Coronary artery (tissue), 2 donors: ENCODE data around the gene INPP5A.
A peak's percentile ranks its signal among the peaks of the same experiment; 100 is the strongest.

ENCODE experiments used
- DNase-seq: peaks from one replicate; pipeline ENCODE4 v3.0.0-alpha.2; 2017; ENCODE audit warnings: low spot score
- H3K27ac ChIP-seq, 2 donors: fragments of 200-600 bp; sonication (generic); one replicate each; pipeline ENCODE4 v1.5.1; 2016 to 2019
- H3K4me3 ChIP-seq: fragments of 200-600 bp; sonication (generic); 2 replicates; pipeline ENCODE4 v1.5.1; 2016; ENCODE audit warnings: mild to moderate bottlenecking, moderate library complexity
- TF ChIP-seq, protein P1 (sequence below): fragments of 200-600 bp; sonication (generic); IDR thresholded peaks from one replicate; pipeline ENCODE4 v1.5.1; 2019; ENCODE audit warnings: antibody characterized with exemption

INPP5A gene

DNA sequence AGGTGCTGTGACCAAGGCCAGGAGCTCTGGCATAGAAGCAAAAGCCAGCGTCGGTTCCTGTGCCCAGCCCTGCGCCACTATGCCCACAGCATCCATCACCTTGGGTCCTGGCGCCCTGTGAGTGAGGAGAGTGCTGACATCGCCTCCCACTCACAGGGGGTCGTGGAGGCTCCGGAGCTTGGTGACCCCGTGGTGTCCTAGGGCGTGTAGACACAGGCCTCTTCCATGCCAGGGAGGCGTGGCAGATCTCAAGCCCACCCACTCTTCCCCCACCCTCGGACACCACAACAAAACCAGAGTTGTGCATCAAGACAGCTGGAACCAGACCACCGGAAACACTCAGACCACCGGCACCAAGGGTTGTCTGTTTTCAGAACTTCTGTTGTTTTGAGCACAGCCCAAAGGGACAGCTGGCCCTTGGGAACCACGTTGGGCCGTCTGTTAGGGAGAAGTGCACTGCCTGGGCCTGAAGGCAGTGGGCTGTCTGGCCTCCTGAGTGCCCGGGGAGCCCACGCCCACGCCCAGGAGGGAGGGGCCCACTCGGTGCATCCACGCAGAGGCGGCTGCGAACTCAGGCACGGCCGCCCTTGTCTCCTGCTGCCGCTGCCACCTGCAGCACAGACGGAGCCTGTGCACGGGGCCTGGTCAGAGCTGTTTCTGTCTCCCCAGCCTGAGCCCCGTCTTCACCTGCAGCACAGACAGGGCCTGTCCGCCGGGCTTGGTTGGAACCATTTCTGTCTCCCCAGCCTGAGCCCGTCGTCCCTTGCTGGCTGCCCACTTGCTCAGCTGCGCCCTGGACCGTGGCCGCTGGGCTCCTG lies 106.3 kb downstream of the INPP5A start:
- H3K27ac ChIP-seq: no peak overlapping the region
- no peak overlapping the region for H3K4me3 ChIP-seq
- peak; percentile 64 for DNase-seq
- TF ChIP-seq, protein P1, sequence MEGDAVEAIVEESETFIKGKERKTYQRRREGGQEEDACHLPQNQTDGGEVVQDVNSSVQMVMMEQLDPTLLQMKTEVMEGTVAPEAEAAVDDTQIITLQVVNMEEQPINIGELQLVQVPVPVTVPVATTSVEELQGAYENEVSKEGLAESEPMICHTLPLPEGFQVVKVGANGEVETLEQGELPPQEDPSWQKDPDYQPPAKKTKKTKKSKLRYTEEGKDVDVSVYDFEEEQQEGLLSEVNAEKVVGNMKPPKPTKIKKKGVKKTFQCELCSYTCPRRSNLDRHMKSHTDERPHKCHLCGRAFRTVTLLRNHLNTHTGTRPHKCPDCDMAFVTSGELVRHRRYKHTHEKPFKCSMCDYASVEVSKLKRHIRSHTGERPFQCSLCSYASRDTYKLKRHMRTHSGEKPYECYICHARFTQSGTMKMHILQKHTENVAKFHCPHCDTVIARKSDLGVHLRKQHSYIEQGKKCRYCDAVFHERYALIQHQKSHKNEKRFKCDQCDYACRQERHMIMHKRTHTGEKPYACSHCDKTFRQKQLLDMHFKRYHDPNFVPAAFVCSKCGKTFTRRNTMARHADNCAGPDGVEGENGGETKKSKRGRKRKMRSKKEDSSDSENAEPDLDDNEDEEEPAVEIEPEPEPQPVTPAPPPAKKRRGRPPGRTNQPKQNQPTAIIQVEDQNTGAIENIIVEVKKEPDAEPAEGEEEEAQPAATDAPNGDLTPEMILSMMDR: no peak

DNA sequence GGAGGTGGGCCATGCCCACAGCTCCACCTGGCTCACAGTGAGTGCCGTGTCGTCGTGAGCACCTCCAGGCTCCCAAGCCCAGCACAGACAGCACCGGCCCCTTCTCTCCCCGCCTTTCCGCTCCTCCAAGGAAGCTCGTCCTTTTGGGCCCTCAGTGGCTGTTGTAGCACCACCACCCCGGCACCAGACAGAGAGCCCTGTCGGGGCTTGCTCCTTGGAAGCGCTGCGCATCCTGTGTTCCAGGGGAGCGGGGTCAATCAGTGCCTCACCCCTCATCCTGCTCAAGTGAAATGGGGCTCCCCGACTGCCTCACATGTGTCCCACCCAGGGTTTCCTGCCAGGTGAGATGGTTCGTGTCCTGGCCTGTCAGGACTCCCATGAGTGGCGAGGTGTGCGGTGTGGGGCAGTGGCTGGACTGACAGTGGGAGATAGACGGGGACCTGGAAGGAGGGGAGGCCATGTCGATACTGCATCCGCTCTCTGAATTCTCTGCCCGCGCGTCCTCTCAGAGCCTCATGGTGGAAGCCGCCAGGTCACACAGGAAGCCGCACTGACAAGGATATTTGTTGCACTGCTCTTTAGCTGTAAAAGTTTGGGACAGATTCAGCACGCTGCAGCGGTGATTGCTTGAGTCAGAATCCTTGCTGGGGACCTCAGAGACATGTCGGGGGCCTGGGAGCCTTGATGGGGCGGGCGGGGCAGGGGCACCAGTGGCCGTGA lies 107.1 kb downstream of the INPP5A start:
- no peak overlapping the region for H3K4me3 ChIP-seq
- H3K27ac ChIP-seq: no peak overlapping the region
- TF ChIP-seq, protein P1: no peak
- peak; percentile 61 for DNase-seq

DNA sequence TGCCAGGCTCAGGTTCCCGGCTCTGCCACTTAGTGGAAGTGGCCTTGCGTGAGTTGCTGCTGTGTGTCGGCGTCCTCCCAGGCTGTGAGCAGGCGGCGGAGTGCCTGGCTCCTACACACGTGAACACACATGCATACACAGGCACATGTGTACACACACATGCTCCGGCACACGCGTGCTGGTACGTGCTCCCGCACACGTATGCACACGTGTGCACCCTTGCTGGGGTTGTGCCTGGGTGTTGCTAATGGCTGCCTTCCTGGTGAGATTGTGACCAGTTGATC lies 107.6 kb downstream of the INPP5A start:
- no peak overlapping the region for H3K27ac ChIP-seq

DNA sequence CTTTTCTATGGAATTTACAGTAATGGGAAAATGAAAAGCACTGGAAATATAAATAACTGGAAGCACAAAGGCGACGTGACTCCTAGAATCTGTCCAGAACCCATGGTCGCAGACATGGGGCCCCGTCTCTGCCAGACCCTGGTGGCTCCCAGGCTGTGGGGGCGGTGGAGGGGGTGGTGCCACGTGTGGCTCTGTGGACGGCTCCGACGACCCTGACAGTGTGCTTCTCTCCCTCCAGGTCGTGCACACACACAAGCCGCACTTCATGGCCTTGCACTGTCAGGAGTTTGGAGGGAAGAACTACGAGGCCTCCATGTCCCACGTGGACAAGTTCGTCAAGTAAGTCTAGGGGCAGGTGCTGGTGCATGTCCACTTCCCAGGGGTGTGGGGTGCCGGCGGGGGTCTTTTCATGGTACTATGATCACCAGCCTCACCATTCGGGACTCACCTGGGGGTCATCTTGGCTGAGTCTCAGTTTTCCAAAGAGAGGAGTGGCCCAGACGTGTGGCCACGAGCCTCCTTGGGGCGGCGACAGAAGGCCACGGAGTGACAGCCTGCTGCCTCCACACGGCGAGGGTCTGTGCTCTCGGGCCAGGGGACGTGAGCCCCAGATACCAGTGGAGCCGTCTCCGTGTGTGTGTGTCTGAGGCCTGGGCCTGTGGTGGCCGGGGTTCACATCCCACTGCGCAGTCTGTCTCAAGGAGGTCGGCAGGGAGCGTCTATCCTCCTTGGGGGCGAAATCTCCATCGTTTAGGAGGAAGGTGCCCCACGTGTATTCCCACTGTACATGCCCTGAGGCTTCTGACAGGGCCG lies 108.2 kb downstream of the INPP5A start:
- peak; percentile 49 for DNase-seq
- Histone ChIP-seq H3K4me3 (no peak overlapping the region), H3K27ac (no peak overlapping the region)
- TF ChIP-seq, protein P1: no peak

More for the DNA sequence above, 107.6 kb downstream of the INPP5A start:
- H3K4me3 ChIP-seq: no peak overlapping the region
- DNase-seq: no peak
- TF ChIP-seq, protein P1: no peak

GRCh38 chr10:132646443-132647097 lies 109.0 kb downstream of the INPP5A start:
- H3K4me3 ChIP-seq: no peak overlapping the region
- TF ChIP-seq, protein P1: no peak
- no peak for DNase-seq
- H3K27ac ChIP-seq: no peak overlapping the region

- Histone ChIP-seq H3K27ac (no peak overlapping the region), H3K4me3 (no peak overlapping the region)
- TF ChIP-seq, protein P1: no peak
- DNase-seq: no peak
Observed at GRCh38 chr10:132647424-132647823, 109.8 kb downstream of the INPP5A start.
